ENCODE measurements around the gene RAET1E. TPM values are rescaled to one million over a fixed set of nuclear protein-coding genes. Genes with fewer than 3 reads are reported as not detected.
A peak's percentile ranks its signal among the peaks of the same experiment; 100 is the strongest.

Gene RAET1E
- total and polyA plus RNA-seq, 4 donors, result 0.56 to 0.98 (median 0.93) TPM

DNA sequence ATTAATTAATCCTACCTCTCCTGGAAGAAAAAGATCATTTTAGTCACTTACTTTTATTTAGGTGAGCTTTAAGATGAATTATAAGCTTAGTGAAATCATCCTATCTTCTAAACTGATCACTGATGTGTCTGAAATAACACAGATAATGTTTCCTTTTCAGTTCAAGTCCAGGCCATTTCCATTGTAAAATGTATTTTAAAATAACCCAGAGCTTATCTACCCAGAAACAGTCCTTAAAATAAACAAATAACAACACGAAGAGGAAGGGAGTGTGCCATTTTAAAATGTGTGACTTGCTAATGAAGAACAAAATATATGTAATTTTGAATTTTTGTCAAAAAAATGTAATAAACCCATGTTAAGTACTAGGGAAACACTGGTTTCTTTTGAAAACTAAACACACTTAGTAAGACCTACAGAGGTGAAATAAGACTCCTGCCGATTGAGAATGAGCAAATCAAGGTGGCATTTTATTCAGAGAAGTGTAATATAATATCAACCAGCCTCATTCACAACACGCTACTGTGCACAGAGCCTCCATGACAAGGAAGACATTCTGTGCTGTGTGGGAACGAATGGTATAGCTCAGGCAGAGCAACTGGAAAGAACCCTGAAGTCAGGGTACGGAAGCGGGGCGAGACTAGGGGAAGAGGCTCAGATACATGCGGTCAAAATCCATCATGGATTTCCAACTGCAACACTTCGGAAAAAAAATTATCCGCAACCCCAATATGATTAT lies 41.5 kb downstream of the RAET1E start:
- peaks cover 0 to 2% (median 0%) of the 10 kb centered on the region in 4 donors for H3K36me3 ChIP-seq (ENCODE audit: control insufficient read depth in 4 of 4, insufficient read depth in 4 of 4, low read length in 4 of 4)
- H3K4me3 ChIP-seq, result no peak overlapping the region
- no peaks in the 10 kb centered on the region for H3K27me3 ChIP-seq (ENCODE audit: control insufficient read depth in 3 of 3, insufficient read depth in 3 of 3, low read length in 2 of 3)
- TF ChIP-seq, protein P1, sequence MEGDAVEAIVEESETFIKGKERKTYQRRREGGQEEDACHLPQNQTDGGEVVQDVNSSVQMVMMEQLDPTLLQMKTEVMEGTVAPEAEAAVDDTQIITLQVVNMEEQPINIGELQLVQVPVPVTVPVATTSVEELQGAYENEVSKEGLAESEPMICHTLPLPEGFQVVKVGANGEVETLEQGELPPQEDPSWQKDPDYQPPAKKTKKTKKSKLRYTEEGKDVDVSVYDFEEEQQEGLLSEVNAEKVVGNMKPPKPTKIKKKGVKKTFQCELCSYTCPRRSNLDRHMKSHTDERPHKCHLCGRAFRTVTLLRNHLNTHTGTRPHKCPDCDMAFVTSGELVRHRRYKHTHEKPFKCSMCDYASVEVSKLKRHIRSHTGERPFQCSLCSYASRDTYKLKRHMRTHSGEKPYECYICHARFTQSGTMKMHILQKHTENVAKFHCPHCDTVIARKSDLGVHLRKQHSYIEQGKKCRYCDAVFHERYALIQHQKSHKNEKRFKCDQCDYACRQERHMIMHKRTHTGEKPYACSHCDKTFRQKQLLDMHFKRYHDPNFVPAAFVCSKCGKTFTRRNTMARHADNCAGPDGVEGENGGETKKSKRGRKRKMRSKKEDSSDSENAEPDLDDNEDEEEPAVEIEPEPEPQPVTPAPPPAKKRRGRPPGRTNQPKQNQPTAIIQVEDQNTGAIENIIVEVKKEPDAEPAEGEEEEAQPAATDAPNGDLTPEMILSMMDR (IDR thresholded peaks at IDR 0.05; ENCODE audit: control extremely low read depth, extremely low read depth), result no peak
- H3K27ac ChIP-seq (ENCODE audit: low read depth in 1 of 2, low read length in 1 of 2), result no peak overlapping the region
- no peaks in the 10 kb centered on the region for H3K9me3 ChIP-seq (ENCODE audit: control insufficient read depth in 4 of 4, insufficient read depth in 3 of 4, low read length in 3 of 4)
- DNase-seq (peak in 1 of 3 donors; percentile 7), ATAC-seq (ENCODE audit: insufficient read depth, low FRiP score) (no peak)
- no peak overlapping the region for H3K9ac ChIP-seq (ENCODE audit: insufficient read depth in 1 of 2, low read length in 2 of 2)
- H3K4me1 ChIP-seq (ENCODE audit: control insufficient read depth in 5 of 5, insufficient read depth in 5 of 5, low read length in 5 of 5), result peaks cover 0 to 17% (median 2%) of the 10 kb centered on the region in 5 donors
- WGBS, 2 donors, result 80 to 87% methylated on average over 10 of the region's 10 CpGs

- DNase-seq (no peak), ATAC-seq (ENCODE audit: insufficient read depth, low FRiP score) (no peak)
- TF ChIP-seq, protein P1 (IDR thresholded peaks at IDR 0.05; ENCODE audit: control extremely low read depth, extremely low read depth), result no peak
- peaks cover 0 to 17% (median 2%) of the 10 kb centered on the region in 5 donors for H3K4me1 ChIP-seq (ENCODE audit: control insufficient read depth in 5 of 5, insufficient read depth in 5 of 5, low read length in 5 of 5)
- no peak overlapping the region for H3K4me3 ChIP-seq
- no peaks in the 10 kb centered on the region for H3K9me3 ChIP-seq (ENCODE audit: control insufficient read depth in 4 of 4, insufficient read depth in 3 of 4, low read length in 3 of 4)
- H3K36me3 ChIP-seq (ENCODE audit: control insufficient read depth in 4 of 4, insufficient read depth in 4 of 4, low read length in 4 of 4), result peaks cover 0 to 7% (median 2%) of the 10 kb centered on the region in 4 donors
- no peak overlapping the region for H3K27ac ChIP-seq (ENCODE audit: low read depth in 1 of 2, low read length in 1 of 2)
- 69 to 81% methylated on average over 2 of the region's 2 CpGs for WGBS, 2 donors
- no peaks in the 10 kb centered on the region for H3K27me3 ChIP-seq (ENCODE audit: control insufficient read depth in 3 of 3, insufficient read depth in 3 of 3, low read length in 2 of 3)
- H3K9ac ChIP-seq (ENCODE audit: insufficient read depth in 1 of 2, low read length in 2 of 2), result no peak overlapping the region
These were observed 42.2 kb downstream of the RAET1E start for GRCh38 chr6:149855741-149856140.

DNA sequence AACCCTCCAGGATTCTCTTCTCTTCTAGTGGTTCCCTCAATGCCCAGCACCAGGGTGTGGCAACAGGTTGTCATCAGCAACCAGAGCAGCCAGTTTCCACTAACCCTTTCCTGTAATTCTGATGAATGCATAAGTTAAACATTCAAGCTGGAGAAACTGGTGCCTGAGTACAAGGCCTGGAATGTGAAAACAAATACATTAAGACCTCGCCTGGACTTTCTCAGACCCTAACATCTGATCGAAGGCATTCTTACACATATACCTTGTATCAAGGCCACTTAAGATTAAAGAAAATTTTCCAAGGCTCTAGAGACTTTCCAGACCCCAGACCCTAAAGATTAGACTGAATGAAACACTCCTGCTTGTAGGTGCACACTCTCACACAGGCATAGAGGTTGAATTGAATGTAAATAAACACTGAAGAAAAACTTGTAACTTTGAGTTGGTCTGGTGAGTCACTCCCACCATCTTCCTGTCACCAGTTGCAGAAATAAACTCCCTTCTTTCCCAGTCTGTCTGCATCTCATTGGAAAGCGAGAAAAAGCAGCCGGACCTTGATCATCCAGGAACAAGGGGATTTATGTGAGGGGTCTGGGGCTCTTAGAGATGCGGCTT lies 42.8 kb downstream of the RAET1E start:
- H3K9ac ChIP-seq (ENCODE audit: insufficient read depth in 1 of 2, low read length in 2 of 2), result no peak overlapping the region
- 78 to 86% methylated on average over 5 of the region's 5 CpGs for WGBS, 2 donors
- peak in 2 of 3 donors; percentile 34 to 43 for DNase-seq
- H3K4me1 ChIP-seq (ENCODE audit: control insufficient read depth in 5 of 5, insufficient read depth in 5 of 5, low read length in 5 of 5), result peaks cover 0 to 17% (median 2%) of the 10 kb centered on the region in 5 donors
- H3K9me3 ChIP-seq (ENCODE audit: control insufficient read depth in 4 of 4, insufficient read depth in 3 of 4, low read length in 3 of 4), result no peaks in the 10 kb centered on the region
- peaks cover 0 to 7% (median 2%) of the 10 kb centered on the region in 4 donors for H3K36me3 ChIP-seq (ENCODE audit: control insufficient read depth in 4 of 4, insufficient read depth in 4 of 4, low read length in 4 of 4)
- no peaks in the 10 kb centered on the region for H3K27me3 ChIP-seq (ENCODE audit: control insufficient read depth in 3 of 3, insufficient read depth in 3 of 3, low read length in 2 of 3)
- ATAC-seq (ENCODE audit: insufficient read depth, low FRiP score), result peak; percentile 52
- peak overlapping the region in 1 of 2 donors; percentile 38 for H3K27ac ChIP-seq (ENCODE audit: low read depth in 1 of 2, low read length in 1 of 2)
- H3K4me3 ChIP-seq, result no peak overlapping the region
- TF ChIP-seq, protein P1 (IDR thresholded peaks at IDR 0.05; ENCODE audit: control extremely low read depth, extremely low read depth), result no peak

All from lung (tissue), 12 donors.